Renal cortical epithelial cell (primary cell): ENCODE data around the gene TTLL12. TPM values are rescaled to one million over a fixed set of nuclear protein-coding genes. Genes with fewer than 3 reads are reported as not detected.

Experiments
- DNase-seq: peaks from one replicate; pipeline ENCODE4 v3.0.0-alpha.2; 2011; ENCODE audit warnings: low read depth
- total RNA-seq: library from RNA; depleted of rRNA; stranded (reverse); fragments of >200 nt; gene quantifications from 2 replicates; pipeline ENCODE4 v1.2.3, GENCODE V29; 2014

Gene TTLL12
- 28.8 and 34.4 TPM in 2 replicates for total RNA-seq

DNA sequence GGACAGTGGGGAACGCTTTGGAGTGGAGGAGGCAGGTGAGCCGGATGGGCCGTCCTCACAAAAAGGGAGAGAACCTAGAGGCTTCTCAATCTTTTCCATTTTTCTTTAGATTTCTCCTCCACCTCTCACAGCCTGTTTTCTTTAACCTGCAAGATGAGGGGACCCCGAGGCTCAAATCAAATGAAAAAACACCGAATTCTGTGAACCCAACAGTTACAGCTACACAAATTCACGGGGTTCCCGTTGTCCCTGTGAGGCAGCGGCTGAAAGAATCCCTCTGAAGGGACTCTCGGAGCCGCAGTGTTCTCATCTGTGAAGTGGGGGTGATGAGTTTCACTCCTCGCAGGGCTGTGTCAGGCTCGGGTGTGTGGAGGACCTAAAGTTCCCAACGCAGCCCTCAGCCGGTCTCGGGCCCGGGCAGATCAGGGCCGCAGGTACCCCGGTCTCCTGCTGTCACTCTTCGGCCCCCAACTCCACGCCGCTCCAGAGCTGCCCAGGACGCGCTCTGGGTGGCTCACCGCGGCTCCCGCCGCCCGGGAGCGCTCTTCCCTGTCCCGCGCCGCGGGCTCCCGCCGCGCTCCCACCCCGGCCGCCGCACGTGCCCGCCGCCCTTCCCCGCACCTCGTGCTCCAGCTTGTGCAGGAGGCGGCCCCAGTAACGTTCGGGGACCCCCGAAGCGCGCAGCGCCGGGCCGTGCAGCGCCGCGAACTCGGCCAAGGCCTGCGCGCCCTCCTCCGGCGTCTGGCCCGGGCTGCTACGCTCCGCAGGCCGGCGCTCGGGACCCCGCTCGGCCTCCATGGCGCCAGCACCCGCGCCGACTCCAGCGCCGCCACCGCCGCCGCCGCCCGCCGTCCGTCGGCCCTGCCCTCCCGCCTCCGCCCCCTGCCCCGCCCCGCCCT, at the start of gene TTLL12:
Gene TTLL12 (minus strand): TSS at position 863 of the 899 bp plus-strand sequence. CDS start 65 bp downstream, at position 798.
- no peak for DNase-seq

- no peak for DNase-seq
These were observed 48.8 kb upstream of the TTLL12 start for GRCh38 chr22:43235445-43236409.

GRCh38 chr22:43234264-43234988, 47.5 kb upstream of the TTLL12 start:
- DNase-seq: no peak

- DNase-seq: no peak
These were observed 46.6 kb upstream of the TTLL12 start for GRCh38 chr22:43233529-43233928.

GRCh38 chr22:43232445-43232844, 45.5 kb upstream of the TTLL12 start:
- no peak for DNase-seq

GRCh38 chr22:43231724-43232034, 44.7 kb upstream of the TTLL12 start:
- DNase-seq: no peak

- peak; percentile 9 for DNase-seq
These were observed 44.2 kb upstream of the TTLL12 start for GRCh38 chr22:43230971-43231723.

GRCh38 chr22:43230571-43230970, 43.6 kb upstream of the TTLL12 start:
- DNase-seq: no peak

- DNase-seq: no peak
These were observed 41.9 kb upstream of the TTLL12 start for GRCh38 chr22:43228863-43229262.

GRCh38 chr22:43228330-43228729, 41.4 kb upstream of the TTLL12 start:
- DNase-seq: no peak

DNA sequence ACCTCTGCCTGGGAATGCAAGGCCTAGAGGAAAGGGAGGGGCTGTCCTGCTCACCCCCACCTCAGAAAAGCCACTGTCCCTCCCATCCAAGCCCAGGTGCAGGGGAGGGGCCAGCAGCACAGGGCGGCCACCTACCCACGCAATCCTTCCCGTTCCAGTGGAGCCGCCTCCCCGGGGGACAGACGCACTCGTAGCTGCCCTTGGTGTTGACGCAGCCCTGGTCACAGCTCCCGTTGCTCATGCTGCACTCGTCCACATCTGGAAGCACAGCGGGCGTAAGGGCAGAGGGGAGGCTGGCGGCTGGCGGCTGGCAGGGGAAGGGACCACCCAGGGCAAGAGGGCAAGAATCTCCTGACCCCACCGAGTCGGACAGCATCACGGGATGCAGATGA, 40.3 kb upstream of the TTLL12 start:
- no peak for DNase-seq

GRCh38 chr22:43226377-43227238, 39.7 kb upstream of the TTLL12 start:
- DNase-seq: no peak

- no peak for DNase-seq
These were observed 38.7 kb upstream of the TTLL12 start for GRCh38 chr22:43225609-43226008.

DNA sequence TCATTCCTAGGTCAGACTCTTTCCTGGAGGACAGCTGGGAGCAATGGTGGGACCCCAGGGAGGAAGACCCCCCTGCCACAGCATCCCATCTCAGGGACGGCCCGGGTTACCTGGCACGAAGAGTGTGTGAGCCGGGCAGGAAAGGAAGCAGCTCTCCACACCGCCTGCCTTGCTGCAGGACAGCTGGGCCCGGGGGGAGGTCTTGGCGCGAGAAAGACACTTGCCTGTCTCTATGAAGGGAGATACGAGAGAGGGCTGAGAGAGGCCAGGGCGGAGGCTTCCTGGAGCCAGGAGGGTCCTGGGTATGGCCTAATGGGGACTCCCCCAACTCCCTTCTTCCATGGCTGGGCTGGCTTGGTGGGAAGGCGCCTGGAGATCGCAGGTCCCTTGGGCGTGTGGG, 36.1 kb upstream of the TTLL12 start:
- DNase-seq: no peak

DNA sequence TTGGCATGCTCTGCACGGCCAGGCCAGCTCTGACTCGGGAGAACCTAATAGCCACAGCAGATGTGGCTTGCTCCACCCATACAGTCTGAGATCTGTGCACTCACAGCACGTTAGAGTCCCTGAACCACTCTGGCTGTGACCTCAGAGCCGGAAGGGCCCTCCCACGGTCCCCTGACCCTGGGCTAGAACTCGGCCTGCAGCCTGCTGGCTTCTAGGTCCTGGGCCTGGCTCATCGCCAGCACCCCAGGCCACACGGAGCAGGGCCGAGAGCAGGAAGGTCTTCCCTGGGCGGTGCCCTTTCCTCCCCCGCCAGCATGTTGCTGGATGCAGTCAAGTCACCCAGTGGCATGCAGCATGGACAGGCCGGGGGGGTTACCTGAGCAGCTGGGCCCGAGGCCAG, 35.3 kb upstream of the TTLL12 start:
- DNase-seq: no peak

GRCh38 chr22:43220625-43221380, 33.9 kb upstream of the TTLL12 start:
- DNase-seq: no peak

DNA sequence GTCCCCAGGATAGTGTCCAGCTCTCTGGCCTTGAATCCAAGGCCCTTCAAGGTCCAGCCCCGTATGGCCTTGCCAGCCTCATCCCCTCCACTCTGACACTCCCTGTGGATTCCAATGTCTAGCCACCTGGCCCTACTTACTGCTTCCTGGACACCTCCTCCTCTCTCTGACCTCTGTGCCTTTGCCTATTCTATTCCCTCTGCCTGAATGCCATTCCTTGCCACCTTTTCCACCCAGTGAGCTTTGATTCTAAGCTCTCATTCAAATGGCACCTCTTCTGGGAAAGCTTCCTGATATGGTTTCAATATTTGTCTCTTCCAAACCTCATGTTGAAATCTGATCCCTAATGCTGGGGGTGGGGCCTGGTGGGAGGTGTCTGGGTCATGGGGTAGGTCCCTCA, 31.9 kb upstream of the TTLL12 start:
- DNase-seq: no peak

- no peak for DNase-seq
These were observed 30.5 kb upstream of the TTLL12 start for GRCh38 chr22:43217285-43218030.

- DNase-seq: no peak
These were observed 29.8 kb upstream of the TTLL12 start for GRCh38 chr22:43216738-43217137.
